Measurements from ENCODE around the gene PCBP3. TPM values are rescaled to one million over a fixed set of nuclear protein-coding genes. Genes with fewer than 3 reads are reported as not detected.
"Not testable (repeated sequence)": the region's sequence is repeated elsewhere in the genome, so short reads cannot be mapped to it uniquely, and the experiment has no call there.

PCBP3 gene
- total RNA-seq, 2 donors from 2014 or later: 11.6 to 16.5 TPM

- not testable (repeated sequence) for ATAC-seq (replicated peaks); H3K27ac Mint-ChIP-seq; H3K27me3 Mint-ChIP-seq; H3K36me3 Mint-ChIP-seq (ENCODE audit: low read depth); H3K4me1 Mint-ChIP-seq; H3K4me3 Mint-ChIP-seq
- H3K9me3 Mint-ChIP-seq: peaks cover 10% of the 10 kb centered on the region
Observed at GRCh38 chr21:45661913-45662622, 18.5 kb downstream of the PCBP3 start.

GRCh38 chr21:45662623-45663245, 19.2 kb downstream of the PCBP3 start:
- H3K4me1 Mint-ChIP-seq; H3K27me3 Mint-ChIP-seq; ATAC-seq (replicated peaks); H3K36me3 Mint-ChIP-seq (ENCODE audit: low read depth); H3K4me3 Mint-ChIP-seq; H3K27ac Mint-ChIP-seq: not testable (repeated sequence)
- peaks cover 14% of the 10 kb centered on the region for H3K9me3 Mint-ChIP-seq

- Mint-ChIP-seq H3K27ac (no peak overlapping the region), H3K4me1 (no peaks in the 10 kb centered on the region), H3K4me3 (no peak overlapping the region), H3K27me3 (no peaks in the 10 kb centered on the region), H3K36me3 (ENCODE audit: low read depth) (no peaks in the 10 kb centered on the region), H3K9me3 (peaks cover 19% of the 10 kb centered on the region)
- ATAC-seq (replicated peaks): no peak
Observed at GRCh38 chr21:45669382-45669781, 25.9 kb downstream of the PCBP3 start.

- Mint-ChIP-seq H3K36me3 (ENCODE audit: low read depth) (no peaks in the 10 kb centered on the region), H3K27me3 (no peaks in the 10 kb centered on the region), H3K4me3 (no peak overlapping the region), H3K9me3 (peaks cover 16% of the 10 kb centered on the region), H3K4me1 (no peaks in the 10 kb centered on the region), H3K27ac (no peak overlapping the region)
- no peak for ATAC-seq (replicated peaks)
Observed at GRCh38 chr21:45670731-45671130, 27.2 kb downstream of the PCBP3 start.

- peaks cover 12% of the 10 kb centered on the region for H3K27me3 Mint-ChIP-seq
- not testable (repeated sequence) for H3K36me3 Mint-ChIP-seq (ENCODE audit: low read depth); H3K4me3 Mint-ChIP-seq; H3K4me1 Mint-ChIP-seq; ATAC-seq (replicated peaks); H3K27ac Mint-ChIP-seq; H3K9me3 Mint-ChIP-seq
Observed at GRCh38 chr21:45678790-45679189, 35.3 kb downstream of the PCBP3 start.

- no peaks in the 10 kb centered on the region for H3K9me3 Mint-ChIP-seq
- no peaks in the 10 kb centered on the region for H3K36me3 Mint-ChIP-seq (ENCODE audit: low read depth)
- ATAC-seq (replicated peaks): no peak
- H3K27me3 Mint-ChIP-seq: peaks cover 12% of the 10 kb centered on the region
- no peak overlapping the region for H3K27ac Mint-ChIP-seq
- H3K4me3 Mint-ChIP-seq: no peak overlapping the region
- H3K4me1 Mint-ChIP-seq: no peaks in the 10 kb centered on the region
Observed at GRCh38 chr21:45680215-45680614, 36.7 kb downstream of the PCBP3 start.

GRCh38 chr21:45695086-45695485, 51.6 kb downstream of the PCBP3 start:
- Mint-ChIP-seq H3K4me1 (peaks cover 15% of the 10 kb centered on the region), H3K27me3 (no peaks in the 10 kb centered on the region), H3K4me3 (no peak overlapping the region), H3K36me3 (ENCODE audit: low read depth) (no peaks in the 10 kb centered on the region), H3K9me3 (no peaks in the 10 kb centered on the region), H3K27ac (no peak overlapping the region)
- ATAC-seq (replicated peaks): no peak

- Mint-ChIP-seq H3K4me1 (peaks cover 15% of the 10 kb centered on the region), H3K27ac (peak overlapping the region; percentile 47), H3K27me3 (peaks cover under 1% of the 10 kb centered on the region), H3K4me3 (peak overlapping the region; percentile 8), H3K36me3 (ENCODE audit: low read depth) (no peaks in the 10 kb centered on the region), H3K9me3 (no peaks in the 10 kb centered on the region)
- ATAC-seq (replicated peaks): peak; percentile 72
Observed at GRCh38 chr21:45698493-45699184, 55.1 kb downstream of the PCBP3 start.

GRCh38 chr21:45699251-45699942, 55.9 kb downstream of the PCBP3 start:
- H3K4me1 Mint-ChIP-seq: peaks cover 15% of the 10 kb centered on the region
- H3K9me3 Mint-ChIP-seq: no peaks in the 10 kb centered on the region
- no peaks in the 10 kb centered on the region for H3K36me3 Mint-ChIP-seq (ENCODE audit: low read depth)
- H3K27me3 Mint-ChIP-seq: peaks cover 3% of the 10 kb centered on the region
- peak overlapping the region; percentile 8 for H3K4me3 Mint-ChIP-seq
- peak; percentile 82 for ATAC-seq (replicated peaks)
- peak overlapping the region; percentile 47 for H3K27ac Mint-ChIP-seq

GRCh38 chr21:45699966-45700365, 56.4 kb downstream of the PCBP3 start:
- H3K9me3 Mint-ChIP-seq: no peaks in the 10 kb centered on the region
- no peaks in the 10 kb centered on the region for H3K36me3 Mint-ChIP-seq (ENCODE audit: low read depth)
- peaks cover 3% of the 10 kb centered on the region for H3K27me3 Mint-ChIP-seq
- peak; percentile 48 for ATAC-seq (replicated peaks)
- H3K27ac Mint-ChIP-seq: peak overlapping the region; percentile 47
- H3K4me1 Mint-ChIP-seq: peaks cover 15% of the 10 kb centered on the region
- H3K4me3 Mint-ChIP-seq: peak overlapping the region; percentile 8

- H3K4me3 Mint-ChIP-seq: no peak overlapping the region
- no peaks in the 10 kb centered on the region for H3K36me3 Mint-ChIP-seq (ENCODE audit: low read depth)
- H3K27ac Mint-ChIP-seq: no peak overlapping the region
- H3K27me3 Mint-ChIP-seq: peaks cover 3% of the 10 kb centered on the region
- no peak for ATAC-seq (replicated peaks)
- H3K9me3 Mint-ChIP-seq: no peaks in the 10 kb centered on the region
- peaks cover 15% of the 10 kb centered on the region for H3K4me1 Mint-ChIP-seq
Observed at GRCh38 chr21:45700461-45700860, 56.9 kb downstream of the PCBP3 start.

GRCh38 chr21:45704311-45705108, 61.0 kb downstream of the PCBP3 start:
- H3K27me3 Mint-ChIP-seq: peaks cover 3% of the 10 kb centered on the region
- H3K27ac Mint-ChIP-seq: peak overlapping the region; percentile 6
- H3K4me1 Mint-ChIP-seq: peaks cover 3% of the 10 kb centered on the region
- H3K4me3 Mint-ChIP-seq: no peak overlapping the region
- H3K36me3 Mint-ChIP-seq (ENCODE audit: low read depth): no peaks in the 10 kb centered on the region
- no peaks in the 10 kb centered on the region for H3K9me3 Mint-ChIP-seq
- ATAC-seq (replicated peaks): no peak

- no peak overlapping the region for H3K4me3 Mint-ChIP-seq
- no peaks in the 10 kb centered on the region for H3K9me3 Mint-ChIP-seq
- H3K27ac Mint-ChIP-seq: no peak overlapping the region
- H3K36me3 Mint-ChIP-seq (ENCODE audit: low read depth): no peaks in the 10 kb centered on the region
- no peaks in the 10 kb centered on the region for H3K4me1 Mint-ChIP-seq
- no peak for ATAC-seq (replicated peaks)
- H3K27me3 Mint-ChIP-seq: peaks cover 3% of the 10 kb centered on the region
Observed at GRCh38 chr21:45706299-45706698, 62.8 kb downstream of the PCBP3 start.

- Mint-ChIP-seq H3K36me3 (ENCODE audit: low read depth) (no peaks in the 10 kb centered on the region), H3K27ac (no peak overlapping the region), H3K4me1 (peaks cover 4% of the 10 kb centered on the region), H3K27me3 (peaks cover 4% of the 10 kb centered on the region), H3K9me3 (peaks cover 4% of the 10 kb centered on the region), H3K4me3 (no peak overlapping the region)
- ATAC-seq (replicated peaks): no peak
Observed at GRCh38 chr21:45709173-45709572, 65.6 kb downstream of the PCBP3 start.
